Peyer's patch (tissue), 4 donors: ENCODE results near the gene GET3.
"Not testable (repeated sequence)": the region's sequence is repeated elsewhere in the genome, so short reads cannot be mapped to it uniquely, and the experiment has no call there.

ENCODE experiments used
- POLR2A ChIP-seq, 2 donors: fragments of 450-650 bp; IDR thresholded peaks; one replicate each; pipeline ENCODE4 v1.5.1; 2017; ENCODE audit warnings: antibody characterized with exemption in 2 of 2, mild to moderate bottlenecking in 2 of 2, moderate library complexity in 2 of 2
- TF ChIP-seq, protein P1 (sequence below), 6 experiments: fragments of 450-650 bp in 4 of 6; fragments of 200-600 bp in 2 of 6; sonication (generic) in 1 of 6; IDR thresholded peaks; one replicate each; pipeline ENCODE4 v1.5.1; 2017 to 2019; ENCODE audit warnings: antibody characterized with exemption in 6 of 6, mild to moderate bottlenecking in 3 of 6, moderate library complexity in 1 of 6

DNA sequence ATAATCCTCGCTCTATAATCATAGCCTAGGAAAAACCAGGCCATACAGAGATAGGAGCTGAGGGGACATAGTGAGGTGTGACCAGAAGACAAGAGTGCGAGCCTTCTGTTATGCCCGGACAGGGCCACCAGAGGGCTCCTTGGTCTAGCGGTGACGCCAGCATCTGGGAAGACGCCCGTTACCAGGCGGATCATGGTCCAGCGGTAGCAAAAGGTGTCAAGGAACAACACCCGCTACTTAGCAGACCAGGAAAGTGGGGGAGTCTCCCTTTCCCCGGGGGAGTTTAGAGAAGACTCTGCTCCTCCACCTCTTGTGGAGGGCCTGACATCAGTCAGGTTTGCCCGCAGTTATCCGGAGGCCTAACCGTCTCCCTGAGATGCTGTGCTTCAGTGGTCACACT lies 25.2 kb upstream of the GET3 start:
- TF ChIP-seq, protein P1, sequence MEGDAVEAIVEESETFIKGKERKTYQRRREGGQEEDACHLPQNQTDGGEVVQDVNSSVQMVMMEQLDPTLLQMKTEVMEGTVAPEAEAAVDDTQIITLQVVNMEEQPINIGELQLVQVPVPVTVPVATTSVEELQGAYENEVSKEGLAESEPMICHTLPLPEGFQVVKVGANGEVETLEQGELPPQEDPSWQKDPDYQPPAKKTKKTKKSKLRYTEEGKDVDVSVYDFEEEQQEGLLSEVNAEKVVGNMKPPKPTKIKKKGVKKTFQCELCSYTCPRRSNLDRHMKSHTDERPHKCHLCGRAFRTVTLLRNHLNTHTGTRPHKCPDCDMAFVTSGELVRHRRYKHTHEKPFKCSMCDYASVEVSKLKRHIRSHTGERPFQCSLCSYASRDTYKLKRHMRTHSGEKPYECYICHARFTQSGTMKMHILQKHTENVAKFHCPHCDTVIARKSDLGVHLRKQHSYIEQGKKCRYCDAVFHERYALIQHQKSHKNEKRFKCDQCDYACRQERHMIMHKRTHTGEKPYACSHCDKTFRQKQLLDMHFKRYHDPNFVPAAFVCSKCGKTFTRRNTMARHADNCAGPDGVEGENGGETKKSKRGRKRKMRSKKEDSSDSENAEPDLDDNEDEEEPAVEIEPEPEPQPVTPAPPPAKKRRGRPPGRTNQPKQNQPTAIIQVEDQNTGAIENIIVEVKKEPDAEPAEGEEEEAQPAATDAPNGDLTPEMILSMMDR (IDR thresholded peaks at IDR 0.05): peak in 4 of 6 experiments; percentile 20 to 60 (median 52)
- not testable (repeated sequence) for TF ChIP-seq POLR2A (IDR thresholded peaks at IDR 0.05)
